ENCODE measurements around the gene RPS6KL1. TPM values are rescaled to one million over a fixed set of nuclear protein-coding genes. Genes with fewer than 3 reads are reported as not detected.

RPS6KL1 gene
- total RNA-seq, 1 experiment from 2014 or later, result 4.2 TPM

DNA sequence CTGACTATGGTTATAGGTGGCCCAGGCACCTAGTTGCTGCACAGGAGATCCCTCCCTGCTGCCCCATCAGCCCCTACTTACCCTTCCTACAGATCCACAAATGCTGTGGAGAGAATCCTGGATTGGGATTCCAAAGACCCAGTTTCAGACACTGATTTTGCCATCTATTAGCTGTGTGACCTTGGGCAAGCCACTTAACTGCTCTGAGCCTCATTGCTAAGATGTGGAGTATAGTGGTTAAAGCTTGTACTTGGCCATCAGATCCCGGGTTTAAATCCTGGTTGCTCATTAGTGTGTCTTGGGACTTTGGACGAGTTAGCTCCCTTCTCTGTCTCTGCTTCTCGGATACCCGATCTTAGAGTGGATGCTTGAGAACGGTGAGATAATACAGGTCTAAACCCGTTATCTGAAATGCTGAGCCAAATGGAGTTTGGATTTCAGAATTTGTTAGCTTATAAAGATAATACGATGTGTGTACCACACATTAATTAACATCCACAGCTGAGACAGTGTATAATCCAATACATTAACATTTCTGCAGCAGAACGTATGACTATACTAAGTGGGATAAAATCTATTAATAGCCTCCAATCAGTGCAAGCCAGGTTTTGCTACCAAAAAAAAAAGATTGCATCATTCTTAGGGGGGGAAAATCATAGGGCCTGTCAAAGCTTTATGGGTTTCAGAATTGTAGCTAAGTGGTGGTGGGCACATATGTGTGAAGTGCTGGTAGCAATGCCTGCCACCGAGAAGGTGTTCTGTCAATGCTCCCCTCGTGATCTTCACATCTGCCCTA lies 63.1 kb downstream of the RPS6KL1 start:
- no peak for DNase-seq
- TF ChIP-seq EZH2 (IDR thresholded peaks at IDR 0.05; ENCODE audit: low read depth), result no peak
- TF ChIP-seq, protein P1, sequence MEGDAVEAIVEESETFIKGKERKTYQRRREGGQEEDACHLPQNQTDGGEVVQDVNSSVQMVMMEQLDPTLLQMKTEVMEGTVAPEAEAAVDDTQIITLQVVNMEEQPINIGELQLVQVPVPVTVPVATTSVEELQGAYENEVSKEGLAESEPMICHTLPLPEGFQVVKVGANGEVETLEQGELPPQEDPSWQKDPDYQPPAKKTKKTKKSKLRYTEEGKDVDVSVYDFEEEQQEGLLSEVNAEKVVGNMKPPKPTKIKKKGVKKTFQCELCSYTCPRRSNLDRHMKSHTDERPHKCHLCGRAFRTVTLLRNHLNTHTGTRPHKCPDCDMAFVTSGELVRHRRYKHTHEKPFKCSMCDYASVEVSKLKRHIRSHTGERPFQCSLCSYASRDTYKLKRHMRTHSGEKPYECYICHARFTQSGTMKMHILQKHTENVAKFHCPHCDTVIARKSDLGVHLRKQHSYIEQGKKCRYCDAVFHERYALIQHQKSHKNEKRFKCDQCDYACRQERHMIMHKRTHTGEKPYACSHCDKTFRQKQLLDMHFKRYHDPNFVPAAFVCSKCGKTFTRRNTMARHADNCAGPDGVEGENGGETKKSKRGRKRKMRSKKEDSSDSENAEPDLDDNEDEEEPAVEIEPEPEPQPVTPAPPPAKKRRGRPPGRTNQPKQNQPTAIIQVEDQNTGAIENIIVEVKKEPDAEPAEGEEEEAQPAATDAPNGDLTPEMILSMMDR (conservative IDR thresholded peaks at IDR 0.05), result no peak
- H3K27me3 ChIP-seq (ENCODE audit: insufficient read depth, low read depth), result no peaks in the 10 kb centered on the region
- no peaks in the 10 kb centered on the region for H3K36me3 ChIP-seq (ENCODE audit: low read depth)
- H3F3A ChIP-seq (ENCODE audit: insufficient read depth, low read depth), result peaks cover 27% of the 10 kb centered on the region; the same call in 1 of the 2 replicates
- H3K4me1 ChIP-seq (replicated peaks; ENCODE audit: insufficient read depth), result peaks cover 8% of the 10 kb centered on the region; the same call in 1 of the 2 replicates
- no peaks in the 10 kb centered on the region for H3K9me2 ChIP-seq (ENCODE audit: insufficient read depth)
- H3K27ac ChIP-seq, result no peak overlapping the region
- H3K9me3 ChIP-seq (ENCODE audit: insufficient read depth, low read depth), result no peaks in the 10 kb centered on the region
- intact Hi-C loops (cut with micrococcal nuclease; ENCODE audit: unreplicated experiment), result loop anchor here (2.0 kb wide), 1 partner anchor 251 kb away; no protein-coding TSS in a partner anchor
- no TSS peak for BruUV-seq (replicated peaks)
- no peak overlapping the region for H2AFZ ChIP-seq
- ChIA-PET CTCF (interaction anchor here (0.5 to 8.0 kb wide), 16 partner anchors 10 to 1123 kb away, joined by 3 to 128 read pairs (median 6); partner anchors contain the start of gene RPS6KL1), POLR2A (ENCODE audit: unreplicated experiment) (no interaction called here)
- no peaks in the 10 kb centered on the region for H4K20me1 ChIP-seq (ENCODE audit: insufficient read depth)
- no peak overlapping the region for H3K4me3 ChIP-seq
- H3K79me2 ChIP-seq (ENCODE audit: low read depth), result no peaks in the 10 kb centered on the region
- H3K4me2 ChIP-seq, result no peak overlapping the region

GRCh38 chr14:74858022-74858421 lies 65.0 kb downstream of the RPS6KL1 start:
- intact Hi-C loops (cut with micrococcal nuclease; ENCODE audit: unreplicated experiment), result no loop called here
- Histone ChIP-seq H3K27me3 (ENCODE audit: insufficient read depth, low read depth) (no peaks in the 10 kb centered on the region), H3K4me1 (replicated peaks; ENCODE audit: insufficient read depth) (peaks cover 9% of the 10 kb centered on the region; the same call in 1 of the 2 replicates), H3K4me2 (no peak overlapping the region), H4K20me1 (ENCODE audit: insufficient read depth) (no peaks in the 10 kb centered on the region), H3K9me2 (ENCODE audit: insufficient read depth) (no peaks in the 10 kb centered on the region), H3K36me3 (ENCODE audit: low read depth) (no peaks in the 10 kb centered on the region), H3F3A (ENCODE audit: insufficient read depth, low read depth) (peaks cover 31% of the 10 kb centered on the region; the same call in 1 of the 2 replicates), H2AFZ (no peak overlapping the region), H3K27ac (no peak overlapping the region), H3K9me3 (ENCODE audit: insufficient read depth, low read depth) (no peaks in the 10 kb centered on the region), H3K79me2 (ENCODE audit: low read depth) (no peaks in the 10 kb centered on the region), H3K4me3 (no peak overlapping the region)
- TF ChIP-seq EZH2 (IDR thresholded peaks at IDR 0.05; ENCODE audit: low read depth), result no peak
- TF ChIP-seq, protein P1 (conservative IDR thresholded peaks at IDR 0.05), result no peak
- no peak for DNase-seq
- no TSS peak for BruUV-seq (replicated peaks)
- POLR2A ChIA-PET (ENCODE audit: unreplicated experiment), result interaction anchor here (0.7 kb wide), 1 partner anchor 1501 kb away, joined by 3 read pairs; no protein-coding TSS in a partner anchor
- CTCF ChIA-PET, result interaction anchor here (8.0 kb wide), 1 partner anchor 48 kb away, joined by 128 read pairs; no protein-coding TSS in a partner anchor

GRCh38 chr14:74856366-74856765 lies 66.7 kb downstream of the RPS6KL1 start:
- BruUV-seq (replicated peaks), result no TSS peak
- CTCF ChIA-PET, result interaction anchor here (1.1 kb wide), 1 partner anchor 22 kb away, joined by 3 read pairs; no protein-coding TSS in a partner anchor

More at GRCh38 chr14:74856366-74856765, 66.7 kb downstream of the RPS6KL1 start:
- Histone ChIP-seq H3K27ac (no peak overlapping the region), H3K9me3 (ENCODE audit: insufficient read depth, low read depth) (no peaks in the 10 kb centered on the region), H3K27me3 (ENCODE audit: insufficient read depth, low read depth) (no peaks in the 10 kb centered on the region), H2AFZ (no peak overlapping the region), H3K9me2 (ENCODE audit: insufficient read depth) (no peaks in the 10 kb centered on the region), H4K20me1 (ENCODE audit: insufficient read depth) (no peaks in the 10 kb centered on the region), H3F3A (ENCODE audit: insufficient read depth, low read depth) (peaks cover 38% of the 10 kb centered on the region; the same call in 1 of the 2 replicates), H3K4me2 (no peak overlapping the region), H3K4me1 (replicated peaks; ENCODE audit: insufficient read depth) (peaks cover 13% of the 10 kb centered on the region; the same call in 1 of the 2 replicates), H3K4me3 (no peak overlapping the region), H3K79me2 (ENCODE audit: low read depth) (no peaks in the 10 kb centered on the region), H3K36me3 (ENCODE audit: low read depth) (no peaks in the 10 kb centered on the region)
- POLR2A ChIA-PET (ENCODE audit: unreplicated experiment), result interaction anchor here (0.6 to 0.7 kb wide), 2 partner anchors 10 to 12 kb away, joined by 4 to 6 read pairs; no protein-coding TSS in a partner anchor
- no peak for TF ChIP-seq EZH2 (IDR thresholded peaks at IDR 0.05; ENCODE audit: low read depth)
- TF ChIP-seq, protein P1 (conservative IDR thresholded peaks at IDR 0.05), result no peak
- DNase-seq, result peak in 1 of 2 experiments; percentile 45
- intact Hi-C loops (cut with micrococcal nuclease; ENCODE audit: unreplicated experiment), result no loop called here

Data from PC-9 (cell line).